HG03439 (cell line): ENCODE measurements around the gene ENC1.

Experiments used
- ATAC-seq: cut with Tn5 transposase; IDR thresholded peaks from one replicate; pipeline ENCODE4 v1.9.1; 2021; ENCODE audit warnings: mild to moderate bottlenecking, moderate library complexity; ENCODE audit not compliant: unreplicated experiment

The ENC1 gene

DNA sequence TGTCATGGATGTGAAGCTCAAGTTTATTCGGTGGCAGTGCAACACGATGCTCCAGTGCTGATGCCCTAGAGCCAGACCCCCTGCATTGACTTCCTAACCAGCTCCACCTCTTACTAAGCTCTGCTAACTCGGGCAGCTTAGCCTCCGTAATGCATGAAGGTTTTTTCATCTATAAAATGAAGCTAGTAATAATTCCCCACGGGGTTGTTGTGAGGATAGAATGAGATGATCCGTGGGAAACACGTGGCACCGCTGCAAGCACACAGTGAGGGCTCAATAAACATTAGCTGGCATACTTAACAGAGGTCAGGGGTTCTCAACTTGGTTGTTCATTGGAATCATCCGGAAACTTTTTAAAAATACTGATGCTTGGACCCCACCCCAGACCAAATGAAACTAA is 6.8 kb downstream of the ENC1 start:
- ATAC-seq = no peak

DNA sequence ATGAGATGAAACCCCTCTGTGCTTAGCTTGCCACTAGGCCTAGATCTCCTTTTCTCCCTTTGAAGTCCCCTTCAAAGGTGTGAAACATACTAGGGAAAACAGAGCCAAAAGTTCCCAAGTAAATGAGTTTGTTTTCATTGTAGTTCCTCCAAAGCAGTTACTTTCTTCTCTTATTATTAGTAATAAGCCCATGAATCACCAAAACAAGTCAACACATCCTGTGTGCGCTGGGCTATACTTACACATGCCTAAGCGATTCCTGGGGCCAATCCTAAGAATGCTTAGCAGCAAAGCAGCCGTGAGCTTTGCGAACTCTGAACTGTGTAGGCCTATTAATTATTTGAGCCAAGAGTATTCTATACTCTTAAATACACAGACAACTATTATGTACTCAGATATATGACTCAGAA is 7.6 kb downstream of the ENC1 start:
- ATAC-seq = no peak

DNA sequence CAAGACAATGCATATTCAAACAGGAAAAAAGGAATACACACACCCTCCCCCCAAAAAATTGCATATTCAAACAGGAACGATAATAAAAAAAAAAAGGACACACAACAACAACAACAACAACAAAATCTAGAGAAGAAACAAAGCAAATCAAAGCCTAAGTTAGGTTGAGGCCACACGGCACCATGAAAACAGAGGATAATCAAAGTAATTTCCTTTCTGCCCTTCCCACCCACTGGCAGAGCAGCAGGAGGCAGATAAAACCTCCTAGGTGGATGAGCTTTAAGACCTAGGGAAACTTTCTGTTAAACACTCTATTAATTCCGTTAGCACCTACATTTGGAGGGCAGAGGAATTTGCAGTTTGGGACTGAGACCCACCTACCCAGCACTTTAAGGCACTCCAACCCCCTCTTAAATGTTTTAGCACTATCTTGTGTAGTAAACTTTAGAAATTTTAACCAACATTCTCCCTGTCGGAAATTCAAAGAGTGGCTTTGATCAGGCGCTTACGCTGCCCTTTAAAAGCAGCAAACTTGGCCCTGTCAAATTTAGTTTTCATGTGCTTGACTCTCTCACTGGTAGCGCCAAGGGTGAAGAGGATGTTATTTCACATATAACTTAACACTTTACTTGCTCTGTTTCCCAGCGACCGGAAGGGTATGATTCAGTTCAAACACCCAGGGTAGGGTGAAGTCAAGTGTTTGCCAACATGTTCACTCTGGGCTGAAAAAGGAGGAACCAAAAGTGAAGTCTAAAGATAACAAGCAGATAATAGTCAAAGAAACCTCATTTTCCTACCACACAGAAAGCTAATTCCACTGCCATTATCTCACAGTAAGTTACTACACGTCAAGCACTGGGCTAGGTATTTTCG is 9.2 kb downstream of the ENC1 start:
- peak; percentile 89 for ATAC-seq

DNA sequence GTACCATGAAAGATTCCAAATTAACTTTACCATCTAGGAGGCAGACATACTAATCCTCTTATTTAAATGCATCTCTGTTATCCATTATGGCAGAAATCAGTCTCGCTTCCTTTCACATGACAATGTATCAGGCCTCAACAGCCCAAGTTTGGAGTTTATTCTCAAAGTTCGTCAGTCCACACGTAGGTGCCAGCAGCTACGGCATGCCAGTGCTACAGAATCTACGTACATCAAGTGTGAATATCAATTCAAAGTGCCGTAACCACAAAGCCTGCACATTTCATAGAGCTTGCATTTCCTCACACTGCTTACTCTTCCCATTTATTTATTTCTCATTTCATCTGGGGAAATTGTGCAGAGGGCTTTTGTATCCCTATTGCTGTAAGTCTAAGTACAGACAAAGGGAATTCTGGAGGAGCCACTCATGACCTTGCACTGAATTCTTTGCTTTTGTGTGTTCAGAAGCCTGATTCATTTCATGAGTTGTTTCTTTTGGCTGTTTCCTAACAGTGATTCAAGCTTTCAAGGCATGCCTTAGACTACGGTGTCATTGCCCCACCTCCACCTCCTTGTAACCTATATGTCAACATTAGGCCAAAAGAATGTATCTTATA is 10.0 kb downstream of the ENC1 start:
- ATAC-seq = no peak

DNA sequence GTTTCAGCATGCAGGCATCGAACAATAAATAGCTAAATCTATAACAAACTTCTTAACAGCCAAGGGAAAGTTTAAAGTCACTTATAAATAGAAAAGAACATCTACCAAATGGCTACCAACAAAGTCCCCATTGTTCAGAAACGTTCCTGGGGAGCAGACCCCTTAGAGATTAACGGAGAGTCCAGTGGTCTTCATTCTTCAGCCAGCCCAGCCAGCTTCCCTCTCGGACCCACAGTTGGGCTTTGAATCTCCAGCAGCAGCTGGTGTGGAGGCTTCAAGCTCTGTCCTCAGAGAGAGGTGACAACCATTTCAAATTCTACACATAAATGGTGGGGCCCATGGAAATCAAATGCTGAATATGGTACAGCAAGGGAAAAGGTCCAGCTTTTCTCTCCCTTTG is 11.2 kb downstream of the ENC1 start:
- ATAC-seq = no peak

DNA sequence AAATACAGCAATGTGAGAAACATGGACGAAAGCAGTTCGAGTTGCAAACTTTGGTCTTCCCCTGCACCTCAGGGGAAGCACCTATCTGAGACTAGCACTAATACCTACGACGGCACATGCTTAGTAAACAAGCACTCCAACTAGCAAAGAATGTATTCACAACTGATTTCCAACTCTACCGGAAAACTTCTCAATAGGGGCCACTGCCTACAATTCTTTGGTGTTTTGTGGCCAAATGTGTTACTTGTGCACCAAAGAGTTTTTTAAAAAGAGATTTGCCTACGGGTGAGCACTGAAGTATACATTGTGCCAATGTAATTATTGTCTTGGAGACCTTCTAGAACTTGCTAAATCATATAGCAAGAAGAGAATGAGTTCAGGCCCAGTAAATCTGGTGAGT is 12.2 kb downstream of the ENC1 start:
- ATAC-seq = no peak

DNA sequence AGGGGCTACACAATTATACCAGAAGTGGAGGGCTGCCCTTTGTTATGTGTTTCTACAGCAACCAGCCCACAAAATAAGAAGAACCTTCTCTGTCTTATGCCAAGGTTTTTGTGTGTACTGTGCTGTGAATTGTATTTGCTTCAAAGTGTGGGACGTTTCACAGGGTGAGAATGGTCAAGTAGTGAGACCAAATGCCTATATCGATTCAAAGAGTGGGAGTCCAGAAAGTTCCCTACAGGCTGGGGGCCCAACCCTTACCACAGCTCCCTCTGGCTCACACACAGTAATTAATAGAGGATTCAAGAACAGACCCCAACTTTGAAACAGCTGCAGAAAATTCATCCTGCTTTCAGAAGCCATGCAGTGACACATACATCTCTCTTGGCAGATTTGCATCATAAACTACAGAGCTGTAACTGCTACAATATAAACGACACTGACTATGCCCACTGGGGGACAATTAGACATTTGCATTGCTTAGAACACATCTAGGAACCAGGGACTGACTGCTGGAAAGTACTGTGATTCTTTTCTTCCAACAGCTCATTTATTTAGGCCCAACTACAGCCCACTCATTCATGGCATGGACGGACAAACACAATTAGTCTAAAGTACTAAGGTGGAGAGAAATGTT is 12.8 kb downstream of the ENC1 start:
- ATAC-seq = no peak

DNA sequence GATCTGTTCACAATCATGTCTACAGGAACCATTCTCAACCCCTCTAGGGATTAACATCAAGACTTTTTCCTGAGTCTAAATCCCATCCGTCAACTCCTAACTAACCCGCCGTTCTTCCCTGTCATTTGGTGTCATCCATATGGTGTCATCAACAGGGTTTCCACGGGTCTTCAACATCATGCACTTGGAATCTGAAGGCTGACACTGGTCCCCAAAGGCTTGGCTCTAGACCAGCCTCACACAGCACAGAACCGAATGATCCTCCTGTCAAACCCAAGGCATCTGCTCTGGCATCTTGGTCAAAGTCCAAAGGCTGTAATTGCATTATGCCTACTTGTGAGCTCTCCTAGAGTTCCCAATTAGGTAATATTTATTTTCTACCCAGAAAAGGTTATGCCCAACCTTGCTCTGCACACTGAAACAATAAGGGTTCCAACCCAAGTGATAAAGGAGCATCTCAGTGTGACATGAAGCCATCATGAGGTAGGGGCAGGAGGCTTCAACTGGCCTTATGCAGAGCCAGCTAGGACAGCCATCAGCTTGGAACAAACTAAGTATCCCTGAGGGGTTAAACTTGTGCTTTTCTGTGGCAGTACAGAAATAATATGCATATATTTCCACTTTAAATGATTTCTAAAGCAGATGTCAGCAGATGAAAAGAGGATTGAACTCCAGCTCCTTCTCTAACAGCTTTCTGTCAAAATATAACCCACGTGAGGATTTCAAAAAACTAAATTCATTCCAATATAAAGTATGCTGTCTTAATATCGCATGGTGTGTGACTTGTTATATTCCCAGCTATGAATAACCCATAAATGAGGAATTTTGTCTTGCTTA is 13.9 kb downstream of the ENC1 start:
- no peak for ATAC-seq

DNA sequence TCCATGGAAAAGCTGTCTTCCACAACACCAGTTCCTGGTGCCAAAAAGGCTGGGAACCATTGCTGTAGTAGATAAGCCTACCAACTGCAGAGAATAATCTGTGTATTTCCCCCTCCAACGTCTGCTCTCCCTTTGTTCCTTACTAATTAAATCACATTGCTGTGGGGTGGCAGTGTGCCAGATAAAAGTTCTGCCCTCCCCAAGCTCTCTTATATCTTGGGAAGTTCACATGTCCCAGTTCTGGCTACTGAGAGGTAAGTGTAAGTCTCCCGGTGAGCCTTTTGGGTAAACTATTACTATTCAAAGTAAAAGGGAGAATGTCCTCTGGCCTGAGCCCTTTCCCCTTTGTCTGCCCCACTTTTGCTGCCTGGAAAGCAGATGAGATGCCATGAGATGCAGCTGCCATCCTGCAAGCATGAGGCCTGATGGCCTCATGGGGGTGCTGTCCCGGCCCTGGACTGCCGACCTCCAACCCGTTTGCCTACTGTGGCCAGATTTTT is 14.7 kb downstream of the ENC1 start:
- no peak for ATAC-seq

DNA sequence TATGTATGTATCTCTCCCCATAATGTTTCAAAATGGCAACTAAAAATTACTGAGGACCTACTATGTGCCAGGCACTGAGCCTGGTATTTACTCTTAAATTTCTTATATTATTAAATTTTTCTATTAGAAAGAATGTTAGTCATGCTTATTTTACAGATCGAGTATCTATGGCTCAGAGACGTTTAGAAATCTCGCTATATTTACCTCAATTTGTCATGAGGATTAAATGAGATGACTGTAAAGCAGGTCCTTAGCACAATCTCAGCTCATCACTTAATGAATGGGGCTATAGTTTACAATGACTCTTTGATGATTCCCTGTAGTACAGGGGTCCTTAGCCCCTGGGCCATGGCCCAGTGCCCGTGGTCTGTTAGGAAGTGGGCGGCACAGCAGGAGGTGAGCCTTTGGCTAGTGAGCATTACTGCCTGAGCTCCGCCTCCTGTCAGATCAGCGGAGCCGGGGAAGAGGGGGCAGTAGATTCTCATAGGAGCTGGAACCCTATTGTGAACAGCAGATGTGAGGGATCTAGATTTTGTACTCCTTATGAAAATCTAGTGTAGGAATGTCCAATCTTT is 15.5 kb downstream of the ENC1 start:
- ATAC-seq = no peak

DNA sequence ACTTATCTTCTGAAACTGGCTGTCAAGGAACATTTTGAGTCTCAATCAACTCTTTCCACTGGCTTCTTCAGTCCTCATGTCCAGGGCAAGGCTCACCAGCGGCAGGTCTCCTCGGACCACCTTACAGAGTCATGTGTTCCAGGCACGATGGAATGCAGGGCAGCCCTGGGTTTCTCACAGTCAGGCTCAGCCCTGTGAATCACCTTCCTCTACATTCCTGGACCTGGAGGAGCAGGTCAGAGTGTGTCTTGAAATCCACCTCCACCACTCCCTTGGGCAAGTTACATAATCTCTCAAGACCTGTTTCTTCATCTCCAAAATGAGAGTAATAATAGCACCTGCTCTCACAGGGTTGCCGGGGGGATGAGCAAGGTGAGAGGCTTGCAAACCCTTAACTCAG is 16.0 kb downstream of the ENC1 start:
- no peak for ATAC-seq

DNA sequence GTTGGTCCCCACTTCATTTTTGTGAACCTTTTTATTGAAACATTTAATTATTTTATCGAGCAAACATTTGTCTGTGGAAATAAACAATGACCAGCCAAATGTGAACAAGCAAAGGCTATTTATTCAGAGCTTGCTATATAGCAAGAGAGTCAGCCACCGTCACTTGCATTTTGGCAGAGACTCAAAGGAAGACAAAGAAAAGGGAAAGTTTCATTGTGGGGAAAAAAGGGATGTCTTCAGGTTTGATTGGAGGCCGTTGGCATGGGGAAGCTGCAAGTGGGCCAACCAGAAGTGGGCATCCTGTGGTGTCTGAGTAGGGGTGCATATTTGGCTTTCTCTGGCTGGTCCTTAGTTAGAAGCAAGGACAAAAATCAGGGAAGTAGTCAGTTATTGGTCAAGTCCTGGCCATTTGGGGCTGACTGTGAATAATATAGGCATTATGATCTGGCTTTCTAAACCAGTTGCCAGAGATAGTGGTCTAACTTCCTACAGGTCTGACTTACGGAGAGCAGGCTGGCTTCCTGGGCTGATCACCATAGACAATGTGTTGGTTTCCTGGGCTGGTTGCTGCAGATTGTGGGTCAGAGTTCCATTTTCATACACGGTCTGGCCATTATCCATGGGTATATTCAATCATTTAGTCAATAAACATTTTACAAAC is 16.6 kb downstream of the ENC1 start:
- ATAC-seq = no peak

DNA sequence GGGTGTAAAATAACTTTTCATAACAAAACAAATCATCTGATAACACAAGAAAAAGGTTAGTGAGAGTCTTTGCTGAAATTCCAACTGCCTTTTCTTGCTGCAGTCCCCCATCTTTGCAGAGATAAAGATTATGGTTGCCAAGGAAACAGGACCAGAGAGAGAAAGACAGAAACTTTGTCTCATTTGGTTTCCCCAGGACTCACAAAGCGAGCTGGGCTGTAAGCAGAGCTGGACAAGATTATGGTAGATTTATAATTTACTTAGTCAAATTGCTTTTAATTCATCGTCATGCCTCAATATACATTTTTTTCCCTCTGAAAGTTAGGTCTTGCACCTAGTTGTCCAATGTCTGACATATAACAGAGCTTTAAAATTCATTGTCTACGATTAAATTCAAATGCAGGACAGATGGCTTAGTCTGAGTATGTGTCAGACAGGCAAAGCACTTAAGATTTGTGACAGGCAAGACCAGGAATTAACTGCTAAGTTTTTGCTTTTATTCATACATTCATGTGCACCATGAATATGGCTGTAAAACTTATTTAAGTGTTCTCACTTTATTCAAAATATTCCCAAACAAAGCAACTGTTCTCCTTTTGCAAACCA is 17.4 kb downstream of the ENC1 start:
- no peak for ATAC-seq

DNA sequence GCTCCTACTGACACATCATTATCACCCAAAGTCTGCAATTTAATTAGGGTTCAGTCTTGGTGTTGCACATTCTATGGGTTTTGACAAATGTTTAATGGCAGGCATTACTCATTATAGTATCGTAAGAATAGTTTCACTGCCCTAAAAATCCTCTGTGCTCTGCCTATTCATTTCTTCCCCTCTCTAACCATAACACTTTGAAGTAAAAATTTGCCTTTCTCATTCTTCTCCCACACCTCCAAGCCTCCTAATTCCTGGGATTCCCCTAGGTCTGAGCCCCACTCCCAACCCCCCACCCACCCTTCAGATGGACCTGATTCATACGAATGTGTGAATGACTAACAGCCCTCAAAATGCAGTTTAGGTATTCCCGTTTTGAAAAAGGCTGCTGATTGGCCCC is 18.4 kb downstream of the ENC1 start:
- no peak for ATAC-seq

DNA sequence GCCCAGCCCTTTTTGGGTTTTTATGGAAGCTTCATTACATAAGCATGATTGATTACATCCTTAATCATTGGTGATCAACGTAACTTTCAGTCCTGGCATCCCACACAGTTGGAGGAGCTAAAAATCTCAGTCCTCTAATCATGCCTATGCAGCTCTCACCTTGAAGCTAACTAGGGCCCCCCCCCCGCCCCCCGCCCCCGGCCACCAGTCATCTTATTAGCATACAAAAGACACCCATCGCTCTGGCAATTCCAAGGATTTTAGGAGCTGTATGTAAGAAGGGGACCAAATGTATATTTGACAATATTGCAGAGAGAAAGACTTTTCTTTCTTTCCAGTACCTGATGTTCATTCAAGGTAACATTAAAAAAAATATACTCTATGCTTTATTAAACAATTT is 19.0 kb downstream of the ENC1 start:
- no peak for ATAC-seq

DNA sequence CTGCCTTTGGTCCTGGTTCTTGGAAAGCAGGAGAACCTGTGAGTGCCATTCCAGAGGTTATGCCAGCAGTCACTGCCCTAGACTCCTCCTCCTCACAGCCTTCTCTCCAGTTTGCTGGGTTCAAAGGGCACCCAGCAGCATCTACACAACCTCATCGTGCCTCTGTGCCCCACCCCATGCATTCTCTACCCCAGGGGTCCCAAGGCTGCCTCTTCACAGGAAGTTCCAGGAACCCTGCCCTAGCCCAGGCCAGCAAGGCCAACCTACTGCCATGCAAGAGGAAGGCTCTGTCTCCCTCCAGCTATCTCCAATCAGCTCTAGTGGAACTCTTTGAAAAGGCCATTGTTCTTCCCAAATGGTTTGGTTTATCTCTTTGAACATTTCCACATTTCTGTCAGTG is 21.2 kb downstream of the ENC1 start:
- no peak for ATAC-seq

DNA sequence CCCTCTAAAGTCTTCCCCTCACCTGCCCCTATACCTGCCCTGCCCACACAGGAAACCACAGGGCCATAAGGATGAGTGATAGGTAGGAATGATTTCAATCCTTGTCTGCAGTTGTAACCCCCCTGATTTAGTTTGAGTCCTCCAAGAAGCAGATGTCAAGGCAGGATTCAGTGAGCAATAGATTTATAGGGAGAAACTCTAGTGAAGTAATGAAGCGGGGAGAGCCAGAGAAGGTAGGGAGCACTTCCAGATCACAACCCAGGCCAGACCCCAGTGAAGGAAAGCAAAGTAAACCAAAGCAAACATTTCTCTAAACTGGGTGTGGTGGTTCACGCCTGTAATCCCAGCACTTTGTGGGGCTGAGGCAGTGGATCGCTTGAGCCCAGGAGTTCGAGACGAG is 22.4 kb downstream of the ENC1 start:
- no peak for ATAC-seq

DNA sequence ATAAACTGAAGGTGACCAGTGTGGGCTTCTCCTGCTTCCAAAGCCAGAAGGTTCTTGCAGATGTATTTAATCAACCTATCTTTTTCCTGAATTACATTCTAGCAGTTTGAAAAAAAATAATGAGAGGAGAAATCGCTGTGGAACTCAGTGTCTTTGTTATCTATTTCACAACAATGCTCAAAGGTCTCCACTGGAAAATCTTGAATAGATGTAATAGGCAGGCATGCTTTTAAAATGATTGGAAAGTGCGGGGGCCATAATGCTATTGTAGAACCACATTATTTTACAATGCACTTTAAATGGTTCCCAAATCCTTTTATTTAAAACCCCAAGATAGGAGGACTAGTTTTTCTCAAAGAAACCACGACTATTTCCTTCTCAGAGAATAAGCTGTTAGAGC is 23.3 kb downstream of the ENC1 start:
- no peak for ATAC-seq

DNA sequence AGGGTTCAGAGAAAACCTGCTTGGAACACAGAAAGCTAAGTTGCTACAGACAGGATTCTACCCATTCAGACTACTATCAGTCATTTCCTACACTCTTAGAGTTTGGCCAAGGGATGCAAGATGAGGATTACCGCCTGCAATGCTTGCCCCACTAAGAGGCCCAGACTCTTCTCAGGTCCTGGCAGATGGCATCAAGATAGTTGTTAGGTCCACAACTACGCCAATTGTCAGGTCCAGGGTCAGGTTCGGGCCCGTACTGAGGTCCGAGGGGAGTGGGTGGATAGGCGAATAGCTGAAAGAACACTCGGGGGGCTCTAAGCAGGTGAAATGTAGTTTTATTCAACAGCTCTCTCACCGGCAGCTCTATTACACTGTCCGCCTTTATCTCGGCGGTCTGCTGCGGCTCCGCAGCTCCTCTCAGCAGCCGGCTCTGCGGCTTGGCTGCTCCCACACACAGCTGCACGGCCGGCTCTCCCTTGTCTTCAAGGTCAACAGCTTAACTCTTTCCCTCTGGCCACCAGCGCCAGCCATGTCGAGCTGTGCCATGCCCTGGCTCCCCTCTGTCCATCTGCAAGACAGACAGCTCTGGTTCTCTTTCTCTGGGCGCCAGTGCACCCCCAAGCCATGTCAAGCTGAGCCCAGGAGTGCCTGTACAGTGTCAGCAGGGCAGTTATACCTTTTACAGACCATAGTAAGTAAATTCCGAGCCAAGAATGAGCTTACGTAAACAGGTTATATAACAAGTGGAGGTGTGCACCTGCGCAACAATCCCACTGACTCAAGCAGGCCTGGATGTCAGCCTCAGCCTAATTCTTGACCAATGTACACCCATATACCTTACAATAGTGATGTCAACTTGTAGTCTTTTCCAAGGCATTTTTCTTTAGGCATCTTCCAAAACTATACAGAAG is 24.0 kb downstream of the ENC1 start:
- no peak for ATAC-seq
